H9 (cell line): Measurements from ENCODE around the gene UQCRC1. TPM values are rescaled to one million over a fixed set of nuclear protein-coding genes. Genes with fewer than 3 reads are reported as not detected.

ENCODE experiments used
- DNase-seq: peaks from one replicate; pipeline ENCODE4 v3.0.0-alpha.2; 2017
- H2AFZ ChIP-seq: one replicate; pipeline ENCODE4 v1.6.1; 2013; ENCODE audit warnings: mild to moderate bottlenecking, low read length, control low read depth, moderate library complexity
- H2AK5ac ChIP-seq: 2 replicates; pipeline ENCODE4 v1.6.1; 2013; ENCODE audit warnings: low read length, control low read depth, mixed read lengths; ENCODE audit not compliant: insufficient read length
- H2BK120ac ChIP-seq: one replicate; pipeline ENCODE4 v1.6.1; 2013; ENCODE audit warnings: low read depth, mild to moderate bottlenecking, low read length, control low read depth, inconsistent platforms; ENCODE audit not compliant: poor library complexity, severe bottlenecking
- H2BK12ac ChIP-seq: 2 replicates; pipeline ENCODE4 v1.6.1; 2013; ENCODE audit warnings: low read length, control low read depth, mixed read lengths, low read depth; ENCODE audit not compliant: insufficient read length
- H2BK15ac ChIP-seq: 2 replicates; pipeline ENCODE4 v1.6.1; 2013; ENCODE audit warnings: low read depth, low read length, control low read depth
- H2BK20ac ChIP-seq: one replicate; pipeline ENCODE4 v1.6.1; 2013; ENCODE audit warnings: low read depth, mild to moderate bottlenecking, low read length, control low read depth, inconsistent platforms; ENCODE audit not compliant: poor library complexity, severe bottlenecking
- H2BK5ac ChIP-seq: 2 replicates; pipeline ENCODE4 v1.6.1; 2013; ENCODE audit warnings: low read length, control low read depth, mixed read lengths; ENCODE audit not compliant: insufficient read length
- H3K14ac ChIP-seq: 2 replicates; pipeline ENCODE4 v1.6.1; 2013; ENCODE audit warnings: low read length, control low read depth; ENCODE audit not compliant: insufficient read depth
- H3K18ac ChIP-seq: 2 replicates; pipeline ENCODE4 v1.6.1; 2013; ENCODE audit warnings: low read depth, mild to moderate bottlenecking, mixed read lengths, low read length, control low read depth; ENCODE audit not compliant: insufficient read length
- H3K23ac ChIP-seq: 2 replicates; pipeline ENCODE4 v1.6.1; 2013; ENCODE audit warnings: low read length, control low read depth, mixed read lengths, low read depth; ENCODE audit not compliant: insufficient read length
- H3K23me2 ChIP-seq: 2 replicates; pipeline ENCODE4 v1.6.1; 2013; ENCODE audit warnings: low read depth, mild to moderate bottlenecking, mixed read lengths, low read length, control low read depth; ENCODE audit not compliant: insufficient read length, poor library complexity, severe bottlenecking
- H3K27ac ChIP-seq: 2 replicates; pipeline ENCODE4 v1.5.1; 2013; ENCODE audit warnings: low read length, control low read depth, mixed read lengths, low read depth; ENCODE audit not compliant: insufficient read length
- H3K27me3 ChIP-seq: 2 replicates; pipeline ENCODE4 v1.6.1; 2013; ENCODE audit warnings: low read length, control low read depth, inconsistent platforms; ENCODE audit not compliant: insufficient read depth
- H3K4ac ChIP-seq: 2 replicates; pipeline ENCODE4 v1.6.1; 2013; ENCODE audit warnings: low read depth, mild to moderate bottlenecking, control low read depth, inconsistent platforms, low read length, moderate library complexity
- H3K4me1 ChIP-seq: 2 replicates; pipeline ENCODE4 v1.6.1; 2013; ENCODE audit warnings: low read length, control low read depth, inconsistent platforms; ENCODE audit not compliant: insufficient read depth
- H3K4me2 ChIP-seq: 2 replicates; pipeline ENCODE4 v1.6.1; 2013; ENCODE audit warnings: low read length, control low read depth, mixed read lengths; ENCODE audit not compliant: insufficient read length, insufficient read depth
- H3K56ac ChIP-seq: 2 replicates; pipeline ENCODE4 v1.6.1; 2013; ENCODE audit warnings: low read depth, mild to moderate bottlenecking, mixed read lengths, low read length, control low read depth; ENCODE audit not compliant: insufficient read length
- H3K79me1 ChIP-seq: 2 replicates; pipeline ENCODE4 v1.6.1; 2013; ENCODE audit warnings: low read depth, mild to moderate bottlenecking, moderate library complexity, low read length, control low read depth, inconsistent platforms; ENCODE audit not compliant: insufficient read depth, poor library complexity, severe bottlenecking
- H3K79me2 ChIP-seq: 2 replicates; pipeline ENCODE4 v1.6.1; 2013; ENCODE audit warnings: low read length, control low read depth, inconsistent platforms; ENCODE audit not compliant: insufficient read depth
- H3K9ac ChIP-seq: 2 replicates; pipeline ENCODE4 v1.6.1; 2013; ENCODE audit warnings: low read length, control low read depth, mixed read lengths; ENCODE audit not compliant: insufficient read length; ENCODE audit errors: extremely low read depth
- H3K9me3 ChIP-seq: one replicate; pipeline ENCODE4 v1.6.1; 2013; ENCODE audit warnings: low read depth, low read length, inconsistent platforms; ENCODE audit not compliant: control insufficient read depth
- H3T11ph ChIP-seq: one replicate; pipeline ENCODE4 v1.6.1; 2013; ENCODE audit warnings: mild to moderate bottlenecking, low read length, control low read depth, inconsistent platforms
- H4K20me1 ChIP-seq: one replicate; pipeline ENCODE4 v1.6.1; 2013; ENCODE audit not compliant: control insufficient read depth, insufficient read length, insufficient read depth
- H4K5ac ChIP-seq: 2 replicates; pipeline ENCODE4 v1.6.1; 2013; ENCODE audit warnings: low read depth, mild to moderate bottlenecking, mixed read lengths, low read length, control low read depth; ENCODE audit not compliant: insufficient read length
- H4K8ac ChIP-seq: replicated peaks from 2 replicates; pipeline ENCODE4 v1.6.1; 2013; ENCODE audit warnings: low read length, control low read depth, mixed read lengths, low read depth; ENCODE audit not compliant: insufficient read length
- H4K91ac ChIP-seq: 2 replicates; pipeline ENCODE4 v1.6.1; 2013; ENCODE audit warnings: low read depth, mild to moderate bottlenecking, moderate library complexity, mixed read lengths, low read length, control low read depth; ENCODE audit not compliant: insufficient read length
- H3K27ac Mint-ChIP-seq, 3 experiments: 2 replicates in 2 of 3; 3 replicates in 1 of 3; pipeline ENCODE4 v1.8.0; 2020 to 2021; ENCODE audit warnings: mixed read lengths in 3 of 3, mild to moderate bottlenecking in 1 of 3, moderate library complexity in 1 of 3
- H3K27me3 Mint-ChIP-seq: 2 replicates; pipeline ENCODE4 v1.8.0; 2021; ENCODE audit warnings: low read depth, mild to moderate bottlenecking, moderate library complexity, mixed read lengths
- H3K36me3 Mint-ChIP-seq, 3 experiments: 2 replicates in 2 of 3; 3 replicates in 1 of 3; pipeline ENCODE4 v1.8.0; 2020 to 2021; ENCODE audit warnings: low read depth in 3 of 3, mixed read lengths in 3 of 3; ENCODE audit not compliant: insufficient read depth in 1 of 3
- H3K4me1 Mint-ChIP-seq, 2 experiments: 2 replicates each; pipeline ENCODE4 v1.8.0; 2020; ENCODE audit warnings: mixed read lengths in 2 of 2
- H3K4me3 Mint-ChIP-seq, 2 experiments: 2 replicates in 1 of 2; 3 replicates in 1 of 2; pipeline ENCODE4 v1.8.0; 2020 to 2021; ENCODE audit warnings: mild to moderate bottlenecking in 2 of 2, mixed read lengths in 2 of 2, moderate library complexity in 1 of 2
- H3K9me3 Mint-ChIP-seq, 2 experiments: 2 replicates in 1 of 2; 3 replicates in 1 of 2; pipeline ENCODE4 v1.8.0; 2020; ENCODE audit warnings: mild to moderate bottlenecking in 2 of 2, mixed read lengths in 2 of 2, moderate library complexity in 1 of 2
- CTCF ChIP-seq: fragments of 200-600 bp; sonication (generic); conservative IDR thresholded peaks from 3 replicates; pipeline ENCODE4 v1.8.0; 2021; ENCODE audit warnings: antibody characterized with exemption, mild to moderate bottlenecking
- WGBS: extraction: QIAGEN DNeasy Blood & Tissue Kit; methylation state at CpG from one replicate; pipeline ENCODE4 v1.1.7; 2013; ENCODE audit warnings: missing lambda C conversion rate, low lambda C conversion rate, mixed read lengths; ENCODE audit not compliant: insufficient read length; ENCODE audit errors: extremely low coverage; 5-methylcytosine and 5-hydroxymethylcytosine counted together
- total RNA-seq: library from RNA; stranded (reverse); gene quantifications from 2 replicates; pipeline ENCODE4 v1.2.1, GENCODE V29; 2021

Gene UQCRC1
- total RNA-seq, 1 experiment from 2014 or later: 285 TPM

GRCh38 chr3:48581621-48582481 is 27.6 kb downstream of the UQCRC1 start:
- Histone ChIP-seq H3K23me2 (no peaks in the 10 kb centered on the region), H4K91ac (no peak overlapping the region), H2AK5ac (no peak overlapping the region), H2BK5ac (no peak overlapping the region), H2BK20ac (no peak overlapping the region), H3K9me3 (no peaks in the 10 kb centered on the region), H3K23ac (no peak overlapping the region), H3K4me1 (no peaks in the 10 kb centered on the region), H3K79me1 (no peaks in the 10 kb centered on the region), H3K4me2 (no peak overlapping the region), H2BK12ac (no peak overlapping the region), H3K27me3 (no peaks in the 10 kb centered on the region), H2BK15ac (no peak overlapping the region), H3K56ac (no peak overlapping the region), H4K5ac (no peak overlapping the region), H3K18ac (no peak overlapping the region), H3K27ac (no peak overlapping the region), H4K8ac (no peak overlapping the region), H2AFZ (no peak overlapping the region), H2BK120ac (no peak overlapping the region), H3K79me2 (no peaks in the 10 kb centered on the region), H3K14ac (no peak overlapping the region), H3K4ac (no peak overlapping the region), H3K9ac (no peak overlapping the region), H4K20me1 (no peaks in the 10 kb centered on the region), H3T11ph (no peak overlapping the region)
- no peak overlapping the region; a peak in 2 of 7 replicates for H3K27ac Mint-ChIP-seq
- H3K27me3 Mint-ChIP-seq: no peaks in the 10 kb centered on the region
- no peaks in the 10 kb centered on the region for H3K9me3 Mint-ChIP-seq
- TF ChIP-seq CTCF: no peak
- peaks cover 0 to 14% (median 0%) of the 10 kb centered on the region in 3 experiments; a peak in 5 of 7 replicates for H3K36me3 Mint-ChIP-seq
- H3K4me3 Mint-ChIP-seq: no peak overlapping the region
- WGBS: no CpG with 5 or more reads among the region's 14 CpGs
- no peaks in the 10 kb centered on the region for H3K4me1 Mint-ChIP-seq
- DNase-seq: no peak
